RWPE2 (cell line): Measurements from ENCODE around the gene PIP5KL1.

Experiments
- ATAC-seq: fragments of 200-7000 bp; cut with Tn5 transposase; 3 replicates; pipeline ENCODE4 v1.9.1; 2021; ENCODE audit warnings: low read depth
- DNase-seq: peaks from one replicate; pipeline ENCODE4 v3.0.0-alpha.2; 2020; ENCODE audit warnings: low spot score
- H3K27ac ChIP-seq: fragments of 450-650 bp; 2 replicates; pipeline ENCODE4 v1.5.1; 2017; ENCODE audit warnings: mild to moderate bottlenecking; ENCODE audit not compliant: poor library complexity, severe bottlenecking
- H3K27me3 ChIP-seq: fragments of 250-450 bp; sonication (Bioruptor Pico); 2 replicates; pipeline ENCODE4 v1.5.1; 2021; ENCODE audit warnings: mild to moderate bottlenecking, moderate library complexity; ENCODE audit not compliant: insufficient read depth, poor library complexity, severe bottlenecking
- H3K36me3 ChIP-seq: fragments of 250-450 bp; sonication (Bioruptor Pico); 2 replicates; pipeline ENCODE4 v1.5.1; 2020; ENCODE audit warnings: low read depth, mild to moderate bottlenecking, moderate library complexity
- H3K4me1 ChIP-seq: fragments of 250-450 bp; sonication (Bioruptor Pico); 2 replicates; pipeline ENCODE4 v1.5.1; 2021; ENCODE audit warnings: mild to moderate bottlenecking, moderate library complexity; ENCODE audit not compliant: insufficient read depth, poor library complexity, severe bottlenecking
- H3K4me3 ChIP-seq: fragments of 250-450 bp; sonication (Bioruptor Pico); 2 replicates; pipeline ENCODE4 v1.5.1; 2021; ENCODE audit warnings: mild to moderate bottlenecking, moderate library complexity; ENCODE audit not compliant: severe bottlenecking
- H3K9me3 ChIP-seq: fragments of 250-450 bp; sonication (Bioruptor Pico); 2 replicates; pipeline ENCODE4 v1.5.1; 2021; ENCODE audit warnings: mild to moderate bottlenecking, moderate library complexity; ENCODE audit not compliant: severe bottlenecking
- CTCF ChIP-seq: fragments of 450-650 bp; IDR thresholded peaks from one replicate; pipeline ENCODE4 v1.5.1; 2017; ENCODE audit warnings: mild to moderate bottlenecking, moderate library complexity; ENCODE audit not compliant: poor library complexity, severe bottlenecking

PIP5KL1 gene

DNA sequence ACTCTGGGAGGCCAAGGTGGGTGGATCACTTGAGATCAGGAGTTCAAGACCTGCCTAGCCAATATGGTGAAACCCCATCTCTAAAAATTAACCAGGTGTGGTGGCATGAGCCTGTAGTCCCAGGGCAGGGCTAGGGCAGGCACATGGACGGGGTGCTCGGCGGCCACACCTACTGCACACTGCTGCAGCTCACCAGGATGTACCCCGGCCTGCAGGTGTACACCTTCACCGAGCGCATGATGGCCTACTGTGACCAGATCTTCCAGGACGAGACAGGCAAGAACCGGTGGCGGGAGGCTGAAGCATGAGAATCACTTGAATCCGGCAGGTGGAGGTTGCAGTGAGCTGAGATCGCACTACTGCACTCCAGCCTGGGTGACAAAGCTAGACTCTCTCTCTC is 16.9 kb downstream of the PIP5KL1 start:
- Histone ChIP-seq H3K4me3 (no peak overlapping the region), H3K36me3 (peaks cover 29% of the 10 kb centered on the region), H3K27ac (no peak overlapping the region), H3K4me1 (peaks cover 21% of the 10 kb centered on the region), H3K27me3 (no peaks in the 10 kb centered on the region), H3K9me3 (no peaks in the 10 kb centered on the region)
- TF ChIP-seq CTCF: no peak
- DNase-seq (no peak), ATAC-seq (no peak)

- TF ChIP-seq CTCF: no peak
- Histone ChIP-seq H3K4me3 (no peak overlapping the region), H3K36me3 (peaks cover 31% of the 10 kb centered on the region), H3K27ac (no peak overlapping the region), H3K27me3 (no peaks in the 10 kb centered on the region), H3K4me1 (peaks cover 13% of the 10 kb centered on the region), H3K9me3 (no peaks in the 10 kb centered on the region)
- DNase-seq (no peak), ATAC-seq (no peak)
Measured at GRCh38 chr9:127912882-127913281, 17.7 kb downstream of the PIP5KL1 start.

DNA sequence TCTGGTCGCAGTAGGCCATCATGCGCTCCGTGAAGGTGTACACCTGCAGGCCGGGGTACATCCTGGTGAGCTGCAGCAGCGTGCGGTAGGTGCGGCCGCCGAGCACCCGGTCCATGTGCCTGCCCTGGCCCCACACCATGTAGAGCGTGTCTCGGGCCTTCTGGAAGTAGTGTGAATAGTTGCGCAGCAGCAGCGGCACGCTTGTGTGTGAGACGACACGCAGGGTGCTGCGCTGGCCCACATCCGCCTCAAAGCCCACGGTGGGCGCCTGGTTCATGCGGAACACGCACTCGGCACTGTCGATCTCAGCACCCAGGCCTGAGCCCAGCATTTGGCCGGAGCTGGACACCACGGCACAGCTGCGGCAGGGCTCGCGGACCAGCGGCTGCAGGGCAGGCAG is 18.3 kb downstream of the PIP5KL1 start:
- no peaks in the 10 kb centered on the region for H3K27me3 ChIP-seq
- H3K27ac ChIP-seq: no peak overlapping the region
- no peaks in the 10 kb centered on the region for H3K9me3 ChIP-seq
- H3K4me3 ChIP-seq: no peak overlapping the region
- H3K4me1 ChIP-seq: peaks cover 7% of the 10 kb centered on the region
- TF ChIP-seq CTCF: no peak
- H3K36me3 ChIP-seq: peaks cover 31% of the 10 kb centered on the region
- ATAC-seq (no peak), DNase-seq (no peak)

DNA sequence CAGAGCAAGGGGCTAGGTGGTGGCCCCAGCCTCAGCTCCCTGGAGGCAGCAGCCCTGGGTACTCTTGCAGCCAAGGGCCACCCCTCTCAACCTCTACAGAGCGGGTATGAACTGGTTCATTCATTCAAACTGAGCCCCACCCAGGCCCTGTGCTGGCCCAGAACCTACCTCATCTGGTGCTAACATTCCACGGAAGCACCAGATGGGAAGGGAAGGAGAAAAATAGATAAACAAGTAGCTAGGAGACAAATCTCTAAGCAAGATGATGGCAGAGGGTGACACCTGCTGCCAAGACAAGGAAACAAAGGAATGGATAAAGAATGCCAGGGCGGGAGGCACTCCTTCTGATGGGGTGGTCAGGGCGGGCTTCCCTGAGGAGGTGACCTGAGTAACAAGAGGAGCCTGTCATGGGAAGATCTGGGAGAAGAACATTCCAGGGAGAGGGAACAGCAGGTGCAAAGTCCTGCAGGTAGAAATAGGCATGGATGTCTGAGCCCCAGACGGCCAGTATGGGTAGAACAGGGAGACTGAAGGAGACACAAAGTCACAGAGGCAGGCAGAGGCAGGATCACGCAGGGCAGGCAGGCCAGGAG is 19.9 kb downstream of the PIP5KL1 start:
- ATAC-seq (peak; percentile 24; the same call in 2 of the 3 replicates), DNase-seq (no peak)
- H3K4me3 ChIP-seq: no peak overlapping the region

More for the DNA sequence above, 19.9 kb downstream of the PIP5KL1 start:
- Histone ChIP-seq H3K4me1 (no peaks in the 10 kb centered on the region), H3K27me3 (no peaks in the 10 kb centered on the region), H3K27ac (no peak overlapping the region), H3K9me3 (no peaks in the 10 kb centered on the region), H3K36me3 (peaks cover 31% of the 10 kb centered on the region)
- TF ChIP-seq CTCF: peak; percentile 37
